Lung (tissue), 12 donors: ENCODE measurements around the gene TLE1. TPM values are rescaled to one million over a fixed set of nuclear protein-coding genes. Genes with fewer than 3 reads are reported as not detected.

Experiments
- ATAC-seq: fragments of 200-7000 bp; cut with Tn5 transposase; one replicate; pipeline ENCODE4 v1.9.1; 2020; ENCODE audit warnings: moderate number of reproducible peaks; ENCODE audit not compliant: insufficient read depth, low FRiP score
- DNase-seq, 3 donors: peaks; one replicate each; pipeline ENCODE4 v3.0.0-alpha.2; 2013 to 2017
- H3K27ac ChIP-seq, 2 donors: one replicate each; pipeline ENCODE4 v1.5.1; 2013; ENCODE audit warnings: mild to moderate bottlenecking in 2 of 2, moderate library complexity in 2 of 2, control low read depth in 1 of 2, inconsistent platforms in 1 of 2, low read depth in 1 of 2, low read length in 1 of 2
- H3K27me3 ChIP-seq, 3 donors: one replicate each; pipeline ENCODE4 v1.5.1; 2013; ENCODE audit warnings: low read length in 2 of 3; ENCODE audit not compliant: control insufficient read depth in 3 of 3, insufficient read depth in 3 of 3
- H3K36me3 ChIP-seq, 4 donors: one replicate each; pipeline ENCODE4 v1.5.1; 2013; ENCODE audit warnings: low read length in 4 of 4, mild to moderate bottlenecking in 1 of 4, moderate library complexity in 1 of 4; ENCODE audit not compliant: control insufficient read depth in 4 of 4, insufficient read depth in 4 of 4
- H3K4me1 ChIP-seq, 5 donors: one replicate each; pipeline ENCODE4 v1.5.1; 2013; ENCODE audit warnings: low read length in 5 of 5, mild to moderate bottlenecking in 2 of 5, moderate library complexity in 1 of 5; ENCODE audit not compliant: control insufficient read depth in 5 of 5, insufficient read depth in 5 of 5
- H3K4me3 ChIP-seq: one replicate; pipeline ENCODE4 v1.5.1; 2013; ENCODE audit warnings: mild to moderate bottlenecking, control low read depth, moderate library complexity
- H3K9ac ChIP-seq, 2 donors: one replicate each; pipeline ENCODE4 v1.5.1; 2013; ENCODE audit warnings: low read length in 2 of 2, control low read depth in 1 of 2; ENCODE audit not compliant: insufficient read depth in 1 of 2
- H3K9me3 ChIP-seq, 4 donors: one replicate each; pipeline ENCODE4 v1.5.1; 2013; ENCODE audit warnings: low read length in 3 of 4, mild to moderate bottlenecking in 1 of 4, moderate library complexity in 1 of 4; ENCODE audit not compliant: control insufficient read depth in 4 of 4, insufficient read depth in 3 of 4
- WGBS, 2 donors: extraction: QIAGEN DNeasy Blood & Tissue Kit; methylation state at CpG; one replicate each; pipeline ENCODE4 v1.1.7; 2013; 5-methylcytosine and 5-hydroxymethylcytosine counted together
- polyA plus RNA-seq, 2 donors: library from polyadenylated mRNA; stranded (reverse); fragments of 200-250 nt; gene quantifications; one replicate each; pipeline ENCODE4 v1.2.1, GENCODE V29; 2013
- total RNA-seq, 2 donors: library from RNA; depleted of rRNA in 1 of 2; stranded (reverse); fragments of >200 nt in 1 of 2; gene quantifications; one replicate each; pipeline ENCODE4 v1.2.1, GENCODE V29; 2014 to 2021
- TF ChIP-seq, protein P1 (sequence below): IDR thresholded peaks from 2 replicates; pipeline ENCODE4 v1.5.1; 2012; ENCODE audit warnings: mild to moderate bottlenecking; ENCODE audit errors: control extremely low read depth, extremely low read depth
- donor health status: control.
- donor health status: control.
- donor health status: Bipolar disorder and iron deficiency.
- donor health status: healthy.
- donor health status: DM: yes; HTN: yes; CAD: no.

TLE1 gene
- total and polyA plus RNA-seq, 4 donors = 16.8 to 35.2 (median 19.4) TPM

DNA sequence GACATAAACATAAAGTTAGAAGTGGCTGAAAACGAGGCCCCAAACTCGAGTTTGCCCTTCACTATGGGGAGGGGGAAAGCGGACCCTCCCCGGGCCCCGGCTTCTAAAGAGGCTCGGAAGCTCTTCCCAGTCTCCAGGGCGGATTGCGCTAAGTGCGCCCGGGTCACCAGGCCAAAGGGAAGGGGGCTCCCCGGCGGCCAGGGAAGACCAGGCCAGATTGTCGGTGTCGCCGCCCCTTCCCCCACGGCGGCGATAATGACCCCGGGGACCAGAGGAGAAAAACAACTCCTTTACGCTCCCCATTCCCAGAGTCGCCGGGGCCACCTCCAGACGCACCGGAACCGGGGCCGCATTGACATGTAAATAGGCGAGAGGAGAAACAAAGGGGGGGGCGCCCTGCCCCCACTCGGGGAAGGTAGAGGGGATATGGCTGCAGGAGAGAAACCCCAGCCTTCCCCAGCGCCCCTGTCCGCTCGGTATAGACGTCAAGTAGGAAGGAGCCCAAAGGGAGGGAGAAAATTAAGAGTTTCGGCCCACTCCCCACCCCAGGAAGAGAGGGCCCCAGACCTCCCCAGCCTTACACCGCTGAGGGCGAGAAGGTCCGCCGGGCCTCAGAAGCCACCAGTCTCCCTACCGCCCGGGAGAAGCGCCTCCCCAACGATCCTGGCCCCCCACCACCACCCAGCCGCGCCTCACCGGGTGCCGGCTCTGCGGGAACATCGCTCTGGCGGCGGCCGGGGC, 1.7 kb downstream of the TLE1 start:
- Histone ChIP-seq H3K9ac (peak overlapping the region in 1 of 2 donors; percentile 64), H3K4me1 (peaks cover 0 to 57% (median 9%) of the 10 kb centered on the region in 5 donors), H3K9me3 (no peaks in the 10 kb centered on the region), H3K36me3 (peaks cover 0 to 16% (median 1%) of the 10 kb centered on the region in 4 donors), H3K27me3 (no peaks in the 10 kb centered on the region), H3K27ac (peak overlapping the region; percentile 30 to 66), H3K4me3 (peak overlapping the region; percentile 68)
- WGBS, 2 donors = 0% methylated on average over 49 to 51 of the region's 51 CpGs
- TF ChIP-seq, protein P1, sequence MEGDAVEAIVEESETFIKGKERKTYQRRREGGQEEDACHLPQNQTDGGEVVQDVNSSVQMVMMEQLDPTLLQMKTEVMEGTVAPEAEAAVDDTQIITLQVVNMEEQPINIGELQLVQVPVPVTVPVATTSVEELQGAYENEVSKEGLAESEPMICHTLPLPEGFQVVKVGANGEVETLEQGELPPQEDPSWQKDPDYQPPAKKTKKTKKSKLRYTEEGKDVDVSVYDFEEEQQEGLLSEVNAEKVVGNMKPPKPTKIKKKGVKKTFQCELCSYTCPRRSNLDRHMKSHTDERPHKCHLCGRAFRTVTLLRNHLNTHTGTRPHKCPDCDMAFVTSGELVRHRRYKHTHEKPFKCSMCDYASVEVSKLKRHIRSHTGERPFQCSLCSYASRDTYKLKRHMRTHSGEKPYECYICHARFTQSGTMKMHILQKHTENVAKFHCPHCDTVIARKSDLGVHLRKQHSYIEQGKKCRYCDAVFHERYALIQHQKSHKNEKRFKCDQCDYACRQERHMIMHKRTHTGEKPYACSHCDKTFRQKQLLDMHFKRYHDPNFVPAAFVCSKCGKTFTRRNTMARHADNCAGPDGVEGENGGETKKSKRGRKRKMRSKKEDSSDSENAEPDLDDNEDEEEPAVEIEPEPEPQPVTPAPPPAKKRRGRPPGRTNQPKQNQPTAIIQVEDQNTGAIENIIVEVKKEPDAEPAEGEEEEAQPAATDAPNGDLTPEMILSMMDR = no peak
- peak; percentile 42 to 48 (median 47) for DNase-seq
- ATAC-seq = no peak

DNA sequence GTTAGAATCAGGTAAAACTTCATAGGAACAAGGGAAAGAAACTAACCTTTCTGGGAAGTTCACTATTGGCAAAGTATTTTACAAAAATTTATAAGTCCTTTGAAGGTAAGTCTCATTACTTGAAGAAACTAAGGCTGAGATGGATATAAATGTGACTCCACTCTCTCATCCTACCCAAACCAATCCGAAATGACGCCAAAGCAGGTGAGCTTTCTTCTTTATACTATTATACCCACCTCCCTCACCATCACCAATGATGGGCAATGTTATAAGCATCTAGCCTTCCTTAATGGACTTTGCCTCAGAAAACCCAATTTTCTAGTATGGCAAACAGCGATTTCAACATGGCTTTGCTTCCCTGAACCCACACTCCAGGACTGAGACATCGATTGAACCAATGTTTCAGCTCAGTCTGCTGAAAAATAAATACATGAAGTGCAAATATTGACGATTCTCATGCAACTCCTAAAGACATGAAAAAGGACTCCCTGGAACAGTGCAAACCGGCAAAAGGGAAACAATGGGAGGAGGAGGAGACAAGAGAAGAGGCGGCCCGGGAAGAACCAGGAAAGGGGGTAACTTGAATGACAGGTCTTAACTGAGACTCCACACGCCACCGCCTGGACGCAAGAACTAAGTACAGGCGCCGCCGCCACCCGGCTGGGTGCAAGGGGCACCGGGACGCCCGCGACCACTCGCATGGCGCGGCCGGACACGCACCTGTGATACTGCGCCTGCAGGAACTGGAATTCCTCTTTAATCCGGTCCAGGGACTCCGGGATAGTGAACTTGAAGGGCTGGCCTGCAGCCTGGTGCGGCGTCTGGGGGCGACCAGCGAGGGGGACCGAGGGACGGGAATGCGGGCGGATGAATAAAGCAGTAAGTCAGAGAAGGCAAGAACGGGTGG, 2.5 kb downstream of the TLE1 start:
- peak overlapping the region; percentile 53 to 64 for H3K9ac ChIP-seq
- peak overlapping the region; percentile 30 to 66 for H3K27ac ChIP-seq
- H3K36me3 ChIP-seq = peaks cover 0 to 23% (median 1%) of the 10 kb centered on the region in 4 donors
- peak overlapping the region; percentile 68 for H3K4me3 ChIP-seq
- peak; percentile 85 to 92 (median 89) for DNase-seq
- TF ChIP-seq, protein P1 = peak; percentile 31
- no peak for ATAC-seq
- peaks cover 0 to 49% (median 8%) of the 10 kb centered on the region in 5 donors for H3K4me1 ChIP-seq
- 4 to 6% methylated on average over 36 of the region's 36 CpGs for WGBS, 2 donors
- H3K27me3 ChIP-seq = no peaks in the 10 kb centered on the region
- H3K9me3 ChIP-seq = no peaks in the 10 kb centered on the region

DNA sequence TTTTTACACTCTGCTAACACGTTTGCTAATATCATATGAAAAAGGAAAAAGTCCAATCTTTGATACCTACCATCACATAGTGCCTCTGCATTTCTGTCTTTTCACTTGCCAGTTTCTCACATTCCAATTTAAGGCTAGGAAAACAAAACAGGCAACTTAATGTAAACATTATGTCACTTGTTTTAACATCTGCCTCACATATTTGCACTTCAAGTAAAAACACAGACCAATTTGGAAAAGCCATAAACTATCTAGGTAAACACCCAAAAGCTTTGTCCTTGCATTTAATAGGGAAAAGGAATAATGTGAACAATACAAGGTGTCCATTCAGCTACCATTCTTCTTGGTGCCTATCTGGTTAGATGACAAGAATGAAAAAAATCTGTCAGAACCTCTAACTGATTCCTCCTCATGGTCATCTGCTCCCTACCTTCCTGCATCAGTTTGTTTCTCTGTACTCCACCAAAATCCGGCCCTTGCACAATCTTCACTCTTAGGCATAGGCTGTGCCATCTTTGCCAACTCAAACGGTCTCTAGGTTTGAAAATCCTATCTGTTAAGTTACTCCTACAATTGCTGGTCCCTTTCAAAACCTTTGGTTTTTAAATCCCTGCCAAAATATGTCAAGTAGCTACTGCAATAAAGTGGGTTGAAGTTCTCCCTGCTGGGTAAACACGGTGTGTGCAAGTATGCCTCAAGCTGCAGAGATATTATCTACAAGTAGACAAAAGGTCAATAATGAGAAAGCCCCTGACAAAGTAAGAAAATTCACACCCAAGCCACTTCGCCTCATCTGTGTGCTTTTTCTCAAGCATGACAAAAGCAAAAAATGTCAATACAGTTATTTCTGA, 3.4 kb downstream of the TLE1 start:
- H3K4me3 ChIP-seq = no peak overlapping the region
- H3K9me3 ChIP-seq = no peaks in the 10 kb centered on the region
- peaks cover 0 to 25% (median 4%) of the 10 kb centered on the region in 4 donors for H3K36me3 ChIP-seq
- H3K9ac ChIP-seq = peak overlapping the region in 1 of 2 donors; percentile 20
- peaks cover 0 to 42% (median 8%) of the 10 kb centered on the region in 5 donors for H3K4me1 ChIP-seq
- no peaks in the 10 kb centered on the region for H3K27me3 ChIP-seq
- H3K27ac ChIP-seq = no peak overlapping the region
- 40 to 59% methylated on average over 5 of the region's 5 CpGs for WGBS, 2 donors
- ATAC-seq (no peak), DNase-seq (peak; percentile 20 to 58 (median 36))
- TF ChIP-seq, protein P1 = no peak
